ENCODE data around the gene CNNM3.

Gene CNNM3

DNA sequence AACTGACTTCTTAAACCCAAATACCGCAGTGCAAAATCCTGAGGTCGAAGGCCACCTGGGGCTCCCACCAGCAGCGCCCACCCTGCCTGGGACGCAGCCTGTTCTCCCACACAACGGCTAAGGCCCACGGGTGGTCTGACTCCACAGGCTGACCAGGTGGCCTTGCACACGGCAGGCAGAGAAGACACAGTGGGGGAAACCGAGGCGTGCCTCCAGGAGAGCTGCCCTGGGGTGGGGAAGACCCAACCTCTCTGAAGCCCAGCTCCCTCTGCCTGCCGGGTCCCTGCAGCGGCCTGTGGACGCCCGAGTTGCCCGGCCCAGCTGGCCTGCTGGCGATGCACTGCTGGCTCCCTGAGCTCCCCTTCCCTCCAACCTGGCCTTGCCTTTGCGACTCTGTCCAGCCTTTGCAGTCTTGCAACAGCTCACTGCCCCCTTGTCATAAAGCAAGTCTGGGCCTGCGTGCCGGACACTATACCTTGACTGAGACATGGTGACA, 63.5 kb downstream of the CNNM3 start:
- DNase-seq (ENCODE audit: low read depth), result no peak
- no peak overlapping the region for H3K4me3 ChIP-seq (ENCODE audit: control insufficient read depth, low read depth, low read length)
- TF ChIP-seq, protein P1, sequence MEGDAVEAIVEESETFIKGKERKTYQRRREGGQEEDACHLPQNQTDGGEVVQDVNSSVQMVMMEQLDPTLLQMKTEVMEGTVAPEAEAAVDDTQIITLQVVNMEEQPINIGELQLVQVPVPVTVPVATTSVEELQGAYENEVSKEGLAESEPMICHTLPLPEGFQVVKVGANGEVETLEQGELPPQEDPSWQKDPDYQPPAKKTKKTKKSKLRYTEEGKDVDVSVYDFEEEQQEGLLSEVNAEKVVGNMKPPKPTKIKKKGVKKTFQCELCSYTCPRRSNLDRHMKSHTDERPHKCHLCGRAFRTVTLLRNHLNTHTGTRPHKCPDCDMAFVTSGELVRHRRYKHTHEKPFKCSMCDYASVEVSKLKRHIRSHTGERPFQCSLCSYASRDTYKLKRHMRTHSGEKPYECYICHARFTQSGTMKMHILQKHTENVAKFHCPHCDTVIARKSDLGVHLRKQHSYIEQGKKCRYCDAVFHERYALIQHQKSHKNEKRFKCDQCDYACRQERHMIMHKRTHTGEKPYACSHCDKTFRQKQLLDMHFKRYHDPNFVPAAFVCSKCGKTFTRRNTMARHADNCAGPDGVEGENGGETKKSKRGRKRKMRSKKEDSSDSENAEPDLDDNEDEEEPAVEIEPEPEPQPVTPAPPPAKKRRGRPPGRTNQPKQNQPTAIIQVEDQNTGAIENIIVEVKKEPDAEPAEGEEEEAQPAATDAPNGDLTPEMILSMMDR (conservative IDR thresholded peaks at IDR 0.05; ENCODE audit: control insufficient read depth, insufficient read depth, low read depth, low read length), result no peak

DNA sequence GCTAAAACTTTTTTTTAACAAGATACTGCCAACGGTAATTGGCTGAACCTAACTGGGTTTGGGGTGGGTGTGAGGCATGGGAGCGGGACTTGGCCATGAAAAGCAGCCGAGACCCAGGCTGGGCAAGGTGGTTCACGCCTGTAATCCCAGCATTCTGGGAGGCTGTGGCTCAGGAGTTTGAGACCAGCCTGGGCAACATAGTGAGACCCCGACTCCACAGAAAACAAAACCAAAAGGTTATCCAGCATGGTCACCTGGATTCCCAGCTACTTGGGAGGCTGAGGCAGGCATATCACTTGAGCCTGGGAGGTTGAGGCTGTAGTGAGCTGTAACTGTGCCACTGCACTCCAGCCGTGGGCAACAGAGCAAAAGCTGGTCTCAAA, 64.8 kb downstream of the CNNM3 start:
- no peak overlapping the region for H3K4me3 ChIP-seq (ENCODE audit: control insufficient read depth, low read depth, low read length)
- TF ChIP-seq, protein P1 (conservative IDR thresholded peaks at IDR 0.05; ENCODE audit: control insufficient read depth, insufficient read depth, low read depth, low read length), result no peak
- no peak for DNase-seq (ENCODE audit: low read depth)

DNA sequence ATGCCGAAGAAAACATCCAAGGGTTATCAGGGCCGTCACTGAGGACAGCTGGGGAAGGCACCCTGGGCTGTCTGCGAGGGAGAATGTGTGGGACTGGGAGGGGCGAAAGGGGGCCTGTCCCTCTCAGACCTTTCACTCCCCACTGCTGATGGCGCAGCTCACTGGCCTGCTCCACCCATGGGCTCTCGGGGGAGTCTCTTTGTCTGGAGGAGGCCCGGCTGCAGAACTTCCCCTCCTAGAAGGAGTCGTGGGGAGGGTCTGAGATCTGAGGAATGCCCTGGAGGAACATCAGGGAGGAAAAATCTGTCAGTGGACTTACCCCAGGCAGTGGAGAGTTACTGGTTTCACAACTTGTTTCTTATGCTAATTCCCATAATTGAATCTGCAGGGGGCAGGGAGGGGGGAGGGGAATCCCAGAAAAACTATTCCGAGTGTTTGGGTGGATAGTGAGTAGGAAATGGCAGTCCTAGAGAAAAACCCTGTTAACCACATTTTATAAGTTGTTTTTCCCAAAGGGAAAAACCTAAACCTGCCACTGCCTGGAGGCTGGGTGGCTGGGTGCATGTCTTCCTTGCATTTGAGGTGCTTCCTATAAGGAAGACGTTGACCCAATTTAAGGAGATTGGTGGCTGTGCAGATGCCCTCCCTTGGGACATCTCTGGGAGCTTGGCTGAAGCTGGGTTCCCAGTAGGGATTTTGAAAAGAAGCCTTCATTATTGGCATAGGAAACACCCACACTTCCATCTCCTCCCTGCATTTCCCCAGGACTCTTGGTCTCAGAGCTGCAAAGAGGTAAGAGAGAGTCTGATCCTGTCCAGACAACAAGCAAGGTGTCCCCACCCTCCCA, 65.5 kb downstream of the CNNM3 start:
- no peak overlapping the region for H3K4me3 ChIP-seq (ENCODE audit: control insufficient read depth, low read depth, low read length)
- TF ChIP-seq, protein P1 (conservative IDR thresholded peaks at IDR 0.05; ENCODE audit: control insufficient read depth, insufficient read depth, low read depth, low read length), result no peak
- DNase-seq (ENCODE audit: low read depth), result no peak

DNA sequence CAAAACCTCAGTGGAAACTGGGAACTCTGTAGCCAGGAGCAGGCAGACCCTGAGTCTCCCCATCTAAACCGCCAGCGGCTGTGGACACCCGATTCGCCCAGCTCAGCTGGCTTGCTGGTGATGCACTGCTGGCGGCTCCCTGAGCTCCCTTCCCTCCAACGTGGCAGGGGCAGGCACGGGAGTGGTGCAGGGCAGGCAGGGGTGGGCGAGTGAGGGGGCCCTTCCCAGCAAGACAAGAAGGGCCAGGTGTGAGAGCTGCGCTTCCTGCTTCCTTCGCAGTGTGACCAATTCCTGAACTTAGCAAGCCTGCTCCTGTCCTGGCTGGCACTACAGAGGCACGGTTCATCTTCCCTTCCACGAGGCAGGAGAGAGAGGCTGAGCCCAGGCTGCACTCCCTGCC, 66.2 kb downstream of the CNNM3 start:
- TF ChIP-seq, protein P1 (conservative IDR thresholded peaks at IDR 0.05; ENCODE audit: control insufficient read depth, insufficient read depth, low read depth, low read length), result no peak
- no peak overlapping the region for H3K4me3 ChIP-seq (ENCODE audit: control insufficient read depth, low read depth, low read length)
- no peak for DNase-seq (ENCODE audit: low read depth)

DNA sequence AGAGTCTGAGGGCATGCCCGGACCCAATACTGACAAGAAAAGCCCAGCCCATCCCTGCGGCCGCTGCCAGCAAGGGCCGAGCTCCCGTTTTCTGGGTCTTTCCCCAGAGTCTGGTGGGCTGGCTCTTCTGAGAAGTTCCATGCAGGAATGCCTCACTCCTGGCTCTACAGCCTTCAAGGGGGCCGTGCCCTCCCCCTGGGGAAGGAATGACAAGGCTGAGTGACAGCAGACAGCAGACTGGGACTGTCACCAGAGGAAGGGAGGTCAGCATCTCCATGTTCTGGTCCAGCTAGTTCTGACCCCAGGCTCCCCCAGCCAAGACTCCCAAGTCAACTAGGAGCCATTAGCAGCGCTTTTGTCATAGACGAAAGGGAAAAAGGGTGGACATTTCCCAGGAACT, 66.8 kb downstream of the CNNM3 start:
- no peak overlapping the region for H3K4me3 ChIP-seq (ENCODE audit: control insufficient read depth, low read depth, low read length)
- DNase-seq (ENCODE audit: low read depth), result no peak
- TF ChIP-seq, protein P1 (conservative IDR thresholded peaks at IDR 0.05; ENCODE audit: control insufficient read depth, insufficient read depth, low read depth, low read length), result no peak

DNA sequence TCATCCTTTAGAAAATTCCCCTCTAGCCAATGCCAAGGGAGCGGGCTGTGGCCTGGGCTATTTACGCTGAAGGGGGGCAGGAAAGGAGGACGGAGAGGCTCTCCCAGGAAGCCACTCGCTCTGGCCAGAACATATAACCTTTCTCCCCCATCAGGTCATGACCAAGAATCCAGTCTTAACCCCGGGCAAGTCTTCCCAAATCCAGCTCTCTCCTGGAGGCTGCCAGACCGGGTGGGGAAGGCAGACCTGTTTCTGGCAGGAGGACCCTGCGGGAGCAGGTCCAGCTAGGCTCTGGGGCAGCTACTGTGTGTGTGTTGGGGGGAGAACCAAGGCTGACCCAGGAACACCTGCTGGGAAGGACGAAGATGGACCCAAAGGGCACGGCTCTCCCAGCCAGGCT, 67.2 kb downstream of the CNNM3 start:
- no peak for DNase-seq (ENCODE audit: low read depth)
- H3K4me3 ChIP-seq (ENCODE audit: control insufficient read depth, low read depth, low read length), result no peak overlapping the region
- TF ChIP-seq, protein P1 (conservative IDR thresholded peaks at IDR 0.05; ENCODE audit: control insufficient read depth, insufficient read depth, low read depth, low read length), result no peak
